H1 (cell line): Measurements from ENCODE around the gene ANKRD27. TPM values are rescaled to one million over a fixed set of nuclear protein-coding genes. Genes with fewer than 3 reads are reported as not detected.

Experiments
- CTCF ChIA-PET: fragments of 300-600 bp; sonication (Branson Sonifier 250); formaldehyde crosslinking; loops from one replicate; lab custom pipeline; 2021; ENCODE audit not compliant: partially characterized antibody; lab: Charles Lee
- POLR2A ChIA-PET: fragments of 300-600 bp; sonication (Branson Sonifier 250); formaldehyde crosslinking; loops from one replicate; lab custom pipeline; 2021; ENCODE audit warnings: inconsistent platforms; ENCODE audit not compliant: partially characterized antibody; lab: Charles Lee
- DNase-seq, 2 experiments: peaks; one replicate each; pipeline versions ENCODE4 v3.0.0 to v3.0.0-alpha.2; 2010 to 2022; ENCODE audit warnings: low spot score in 2 of 2, low read depth in 1 of 2, mixed read lengths in 1 of 2
- FAIRE-seq: peaks from 2 replicates; lab custom pipeline; 2011; peaks lifted over from hg19 to GRCh38; lab: Jason Lieb, UNC
- H2AFZ ChIP-seq: 2 replicates; pipeline ENCODE4 v1.8.1; 2012; ENCODE audit warnings: low read length, inconsistent platforms
- H2AK5ac ChIP-seq: 2 replicates; pipeline ENCODE4 v1.6.1; 2013; ENCODE audit warnings: low read depth, low read length
- H2BK120ac ChIP-seq: replicated peaks from 2 replicates; pipeline ENCODE3; 2013; ENCODE audit warnings: low read depth, low read length, inconsistent platforms
- H2BK12ac ChIP-seq: 2 replicates; pipeline ENCODE4 v1.6.1; 2013; ENCODE audit warnings: low read depth, low read length
- H2BK15ac ChIP-seq: 2 replicates; pipeline ENCODE4 v1.6.1; 2013; ENCODE audit warnings: low read length
- H2BK20ac ChIP-seq: 2 replicates; pipeline ENCODE4 v1.6.1; 2013; ENCODE audit warnings: low read length
- H2BK5ac ChIP-seq: 2 replicates; pipeline ENCODE4 v1.6.1; 2013; ENCODE audit warnings: low read depth, low read length
- H3K14ac ChIP-seq: 2 replicates; pipeline ENCODE4 v1.6.1; 2013; ENCODE audit warnings: inconsistent platforms; ENCODE audit not compliant: insufficient read length
- H3K18ac ChIP-seq: 2 replicates; pipeline ENCODE4 v1.6.1; 2013; ENCODE audit warnings: low read length; ENCODE audit errors: extremely low read depth
- H3K23ac ChIP-seq: 2 replicates; pipeline ENCODE4 v1.6.1; 2013; ENCODE audit warnings: inconsistent platforms; ENCODE audit not compliant: insufficient read length
- H3K23me2 ChIP-seq: 2 replicates; pipeline ENCODE4 v1.6.1; 2013; ENCODE audit warnings: low read depth, low read length
- H3K27ac ChIP-seq: 2 replicates; pipeline ENCODE4 v1.6.1; 2011; ENCODE audit warnings: low read depth, low read length, inconsistent platforms
- H3K27me3 ChIP-seq, 4 experiments: replicated peaks in 1 of 4; 1 replicate in 1 of 4; 2 replicates in 3 of 4; pipeline versions ENCODE4 v1.6.1 to v1.8.1; 2011 to 2013; ENCODE audit warnings: low read length in 3 of 4, mild to moderate bottlenecking in 3 of 4, inconsistent platforms in 2 of 4, mixed read lengths in 2 of 4, moderate library complexity in 1 of 4; ENCODE audit not compliant: control insufficient read depth in 3 of 4, insufficient read depth in 3 of 4; ENCODE audit errors: extremely low read depth in 1 of 4
- H3K36me3 ChIP-seq, 4 experiments: 2 replicates each; pipeline versions ENCODE4 v1.6.1 to v1.8.1; 2011 to 2013; ENCODE audit warnings: mild to moderate bottlenecking in 4 of 4, low read length in 3 of 4, moderate library complexity in 2 of 4, control low read depth in 1 of 4, inconsistent platforms in 1 of 4; ENCODE audit not compliant: insufficient read depth in 4 of 4, control insufficient read depth in 2 of 4
- H3K4ac ChIP-seq: replicated peaks from 2 replicates; pipeline ENCODE3; 2013; ENCODE audit warnings: low read length, low read depth, mixed read lengths, inconsistent platforms; ENCODE audit not compliant: insufficient read length
- H3K4me1 ChIP-seq, 4 experiments: replicated peaks in 1 of 4; 1 replicate in 1 of 4; 2 replicates in 3 of 4; pipeline versions ENCODE4 v1.6.1 to v1.8.1; 2011 to 2013; ENCODE audit warnings: low read length in 3 of 4, inconsistent platforms in 2 of 4, mixed read lengths in 1 of 4; ENCODE audit not compliant: insufficient read depth in 4 of 4, control insufficient read depth in 3 of 4
- H3K4me2 ChIP-seq, 2 experiments: 2 replicates each; pipeline versions ENCODE4 v1.6.1 to v1.8.1; 2011 to 2013; ENCODE audit warnings: low read depth in 2 of 2, low read length in 2 of 2, control low read depth in 1 of 2, inconsistent platforms in 1 of 2, mild to moderate bottlenecking in 1 of 2; ENCODE audit not compliant: insufficient read depth in 1 of 2
- H3K4me3 ChIP-seq, 4 experiments: fragments of 200-600, 300-600 bp in 1 of 4; sonication (generic), shearing (Covaris generic), sonication (Bioruptor Twin) in 1 of 4; 2 replicates each; pipeline versions ENCODE4 v1.5.1 to v1.8.1; 2011 to 2016; ENCODE audit warnings: low read length in 4 of 4, low read depth in 3 of 4, control low read depth in 2 of 4, inconsistent platforms in 2 of 4, mild to moderate bottlenecking in 2 of 4, mixed read lengths in 1 of 4, moderate library complexity in 1 of 4; ENCODE audit not compliant: insufficient read depth in 2 of 4; ENCODE audit errors: extremely low read depth in 1 of 4
- H3K56ac ChIP-seq: replicated peaks from 2 replicates; pipeline ENCODE3; 2013; ENCODE audit warnings: low read depth, mild to moderate bottlenecking, mixed read lengths, low read length, inconsistent platforms; ENCODE audit not compliant: insufficient read length
- H3K79me1 ChIP-seq: 2 replicates; pipeline ENCODE4 v1.6.1; 2013; ENCODE audit warnings: low read depth, low read length, control low read depth
- H3K79me2 ChIP-seq, 2 experiments: 2 replicates each; pipeline versions ENCODE4 v1.6.1 to v1.8.1; 2012 to 2013; ENCODE audit warnings: low read length in 2 of 2, mild to moderate bottlenecking in 2 of 2, inconsistent platforms in 1 of 2; ENCODE audit not compliant: insufficient read depth in 2 of 2, control insufficient read depth in 1 of 2
- H3K9ac ChIP-seq, 4 experiments: replicated peaks in 1 of 4; 1 replicate in 1 of 4; 2 replicates in 3 of 4; pipeline versions ENCODE4 v1.6.1 to v1.8.1; 2011 to 2013; ENCODE audit warnings: low read depth in 3 of 4, low read length in 3 of 4, control low read depth in 2 of 4, mild to moderate bottlenecking in 2 of 4, moderate library complexity in 2 of 4, inconsistent platforms in 1 of 4; ENCODE audit errors: extremely low read depth in 1 of 4
- H3K9me3 ChIP-seq, 2 experiments: 2 replicates each; pipeline versions ENCODE4 v1.6.1 to v1.8.1; 2012 to 2013; ENCODE audit warnings: mild to moderate bottlenecking in 2 of 2, moderate library complexity in 2 of 2, control low read depth in 1 of 2, inconsistent platforms in 1 of 2, low read depth in 1 of 2, low read length in 1 of 2, mixed read lengths in 1 of 2; ENCODE audit not compliant: insufficient read depth in 2 of 2
- H4K20me1 ChIP-seq, 2 experiments: replicated peaks in 1 of 2; 2 replicates each; pipeline versions ENCODE3 to v1.8.1; 2011 to 2013; ENCODE audit warnings: inconsistent platforms in 2 of 2, low read length in 2 of 2, mild to moderate bottlenecking in 1 of 2; ENCODE audit not compliant: insufficient read depth in 2 of 2, control insufficient read depth in 1 of 2
- H4K5ac ChIP-seq: 2 replicates; pipeline ENCODE4 v1.6.1; 2013; ENCODE audit warnings: low read length, low read depth, mixed read lengths, inconsistent platforms; ENCODE audit not compliant: insufficient read length
- H4K8ac ChIP-seq: 2 replicates; pipeline ENCODE4 v1.8.0; 2013; ENCODE audit warnings: mild to moderate bottlenecking, moderate library complexity, low read length, inconsistent platforms; ENCODE audit not compliant: insufficient read depth; ENCODE audit errors: extremely low read depth
- H4K91ac ChIP-seq: replicated peaks from 2 replicates; pipeline ENCODE3; 2013; ENCODE audit warnings: low read length, mixed read lengths, inconsistent platforms; ENCODE audit not compliant: insufficient read length
- CBX5 ChIP-seq: fragments of 300-800, 300-1000 bp; sonication (generic); IDR thresholded peaks from 2 replicates; pipeline ENCODE4 v1.7.1; 2016; ENCODE audit warnings: antibody characterized with exemption, low read length, low read depth
- CHD2 ChIP-seq: IDR thresholded peaks from 2 replicates; pipeline ENCODE4 v1.6.1; 2012; ENCODE audit warnings: low read length, improper control_type of control experiment
- EP300 ChIP-seq, 2 experiments: IDR thresholded peaks; 1 replicate in 1 of 2; 2 replicates in 1 of 2; pipeline ENCODE4 v1.6.1; 2011 to 2012; ENCODE audit warnings: low read depth in 2 of 2, low read length in 2 of 2, mild to moderate bottlenecking in 2 of 2, borderline replicate concordance in 1 of 2, inconsistent platforms in 1 of 2, moderate library complexity in 1 of 2
- PHF8 ChIP-seq: fragments of 200-600 bp; sonication (generic); conservative IDR thresholded peaks from 2 replicates; pipeline ENCODE4 v1.7.1; 2012; ENCODE audit warnings: low read depth, mild to moderate bottlenecking, inconsistent platforms, low read length, moderate library complexity
- RAD21 ChIP-seq, 2 experiments: IDR thresholded peaks in 1 of 2; conservative IDR thresholded peaks in 1 of 2; 2 replicates each; pipeline ENCODE4 v1.6.1; 2011; ENCODE audit warnings: low read depth in 2 of 2, low read length in 2 of 2, improper control_type of control experiment in 1 of 2, inconsistent platforms in 1 of 2, mild to moderate bottlenecking in 1 of 2, moderate library complexity in 1 of 2
- WGBS, 2 experiments: shearing (Covaris generic) in 1 of 2; methylation state at CpG; one replicate each; pipeline versions ENCODE4 v1.1.6 to v1.1.7; 2013 to 2015; ENCODE audit warnings: low lambda C conversion rate in 2 of 2, mixed read lengths in 2 of 2, inconsistent platforms in 1 of 2, low coverage in 1 of 2, missing lambda C conversion rate in 1 of 2; ENCODE audit not compliant: insufficient replicate concordance in 2 of 2, insufficient coverage in 1 of 2, insufficient read length in 1 of 2; ENCODE audit errors: extremely low coverage in 1 of 2, missing lambda C conversion rate in 1 of 2; 5-methylcytosine and 5-hydroxymethylcytosine counted together
- polyA plus RNA-seq, 7 experiments: library from polyadenylated mRNA; depleted of rRNA in 3 of 7; stranded (reverse) in 5 of 7; unstranded in 2 of 7; fragments of >200 nt in 5 of 7; fragments of 200-250 nt in 2 of 7; gene quantifications; 1 replicate in 5 of 7; 2 replicates in 1 of 7; 4 replicates in 1 of 7; pipeline versions ENCODE4 v1.2.1 to v1.2.3, GENCODE V29; 2011 to 2013; ENCODE audit warnings: missing spikeins in 2 of 7, mixed read lengths in 2 of 7
- total RNA-seq: library from RNA; stranded (reverse); fragmentation: NEBNext Ultra II Directional; extraction: Animal tissue kit (Norgen Biotek cat#: 25700); gene quantifications from 2 replicates; pipeline ENCODE4 v1.2.1, GENCODE V29; 2021
- TF ChIP-seq, protein P1 (sequence below): IDR thresholded peaks from 2 replicates; pipeline ENCODE4 v1.6.1; 2012; ENCODE audit warnings: inconsistent platforms

Gene ANKRD27
- total and polyA plus RNA-seq, 2 of the 8 experiments (the other 6 are each of a cell fraction or from before 2014, with no cell fraction given) = 27.9 to 55.7 TPM

GRCh38 chr19:32661318-32661717 is 13.7 kb downstream of the ANKRD27 start:
- no peaks in the 10 kb centered on the region for H3K23me2 ChIP-seq
- H4K20me1 ChIP-seq = peaks cover 0 to 2% of the 10 kb centered on the region in 2 experiments
- ChIA-PET CTCF (no interaction called here), POLR2A (interaction anchor here (0.7 kb wide), 1 partner anchor 55 kb away, joined by 3 read pairs; no protein-coding TSS in a partner anchor)
- no peak overlapping the region for H2BK5ac ChIP-seq
- no peaks in the 10 kb centered on the region for H3K27me3 ChIP-seq
- no peak overlapping the region for H2AFZ ChIP-seq
- no peak overlapping the region for H3K27ac ChIP-seq
- H4K8ac ChIP-seq = no peak overlapping the region
- H3K36me3 ChIP-seq = peaks cover 0 to 6% (median 1%) of the 10 kb centered on the region in 4 experiments; a peak in 2 of 8 replicates
- no peak overlapping the region for H3K56ac ChIP-seq
- no peak overlapping the region for H4K5ac ChIP-seq
- FAIRE-seq (no peak), DNase-seq (no peak)
- no peaks in the 10 kb centered on the region for H3K4me1 ChIP-seq
- no peak overlapping the region for H3K23ac ChIP-seq
- H2BK15ac ChIP-seq = no peak overlapping the region
- H2BK12ac ChIP-seq = no peak overlapping the region
- no peak overlapping the region for H3K14ac ChIP-seq
- no peaks in the 10 kb centered on the region for H3K9me3 ChIP-seq
- H2BK20ac ChIP-seq = no peak overlapping the region
- no peak overlapping the region for H2AK5ac ChIP-seq
- WGBS, 2 experiments = 85% methylated on average over 7 of the region's 7 CpGs; no CpG with 5 or more reads in 1 of the 2 experiments
- no peak overlapping the region for H3K4me3 ChIP-seq
- TF ChIP-seq RAD21 (IDR thresholded peaks at IDR 0.05 in 1 of 2, conservative IDR thresholded peaks at IDR 0.05 in 1 of 2; ENCODE audit: low read depth in 2 of 2, low read length in 2 of 2) (no peak), PHF8 (no peak), CHD2 (no peak), EP300 (IDR thresholded peaks at IDR 0.05; ENCODE audit: borderline replicate concordance in 1 of 2, low read depth in 2 of 2, low read length in 2 of 2) (no peak), CBX5 (no peak)
- TF ChIP-seq, protein P1, sequence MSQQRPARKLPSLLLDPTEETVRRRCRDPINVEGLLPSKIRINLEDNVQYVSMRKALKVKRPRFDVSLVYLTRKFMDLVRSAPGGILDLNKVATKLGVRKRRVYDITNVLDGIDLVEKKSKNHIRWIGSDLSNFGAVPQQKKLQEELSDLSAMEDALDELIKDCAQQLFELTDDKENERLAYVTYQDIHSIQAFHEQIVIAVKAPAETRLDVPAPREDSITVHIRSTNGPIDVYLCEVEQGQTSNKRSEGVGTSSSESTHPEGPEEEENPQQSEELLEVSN = no peak
- no peak overlapping the region for H3K18ac ChIP-seq
- no peak overlapping the region for H3K4me2 ChIP-seq
- H3K4ac ChIP-seq = no peak overlapping the region
- H3K79me1 ChIP-seq = peaks cover 1% of the 10 kb centered on the region; the same call in 1 of the 2 replicates
- peaks cover 0 to 48% of the 10 kb centered on the region in 2 experiments; a peak in 2 of 4 replicates for H3K79me2 ChIP-seq
- no peak overlapping the region for H2BK120ac ChIP-seq
- no peak overlapping the region for H3K9ac ChIP-seq
- H4K91ac ChIP-seq = no peak overlapping the region
